22Rv1 (cell line): ENCODE data around the gene SMTNL1.
"Not testable (repeated sequence)": the region's sequence is repeated elsewhere in the genome, so short reads cannot be mapped to it uniquely, and the experiment has no call there.

ENCODE experiments used
- H3K27ac ChIP-seq: fragments of 450-650 bp; 2 replicates; pipeline ENCODE4 v1.5.1; 2017
- ZFX ChIP-seq: fragments of 450-650 bp; IDR thresholded peaks from 2 replicates; pipeline ENCODE4 v1.6.1; 2017; ENCODE audit warnings: antibody characterized with exemption, borderline replicate concordance
- TF ChIP-seq, protein P1 (sequence below): fragments of 450-650 bp; IDR thresholded peaks from 2 replicates; pipeline ENCODE4 v1.5.1; 2017; ENCODE audit warnings: mild to moderate bottlenecking

SMTNL1 gene

DNA sequence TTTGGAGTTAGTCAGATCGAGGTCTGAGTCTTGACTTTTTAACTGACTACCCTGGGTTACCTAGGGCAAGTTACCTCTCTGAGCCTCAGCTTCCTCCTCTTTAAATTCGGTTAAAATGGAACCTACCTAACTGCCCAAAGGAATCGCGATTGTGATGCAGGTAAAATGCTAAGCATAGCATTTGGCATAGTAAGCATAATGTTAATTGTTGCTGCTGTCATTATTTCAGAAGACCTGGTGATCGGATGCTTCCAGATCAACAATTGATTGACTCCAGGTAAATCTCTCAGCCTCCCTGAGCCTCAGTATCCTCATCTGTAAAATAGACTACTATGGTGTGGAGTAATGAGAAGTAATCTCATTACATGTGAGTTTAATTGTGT lies 21.3 kb upstream of the SMTNL1 start:
- TF ChIP-seq, protein P1, sequence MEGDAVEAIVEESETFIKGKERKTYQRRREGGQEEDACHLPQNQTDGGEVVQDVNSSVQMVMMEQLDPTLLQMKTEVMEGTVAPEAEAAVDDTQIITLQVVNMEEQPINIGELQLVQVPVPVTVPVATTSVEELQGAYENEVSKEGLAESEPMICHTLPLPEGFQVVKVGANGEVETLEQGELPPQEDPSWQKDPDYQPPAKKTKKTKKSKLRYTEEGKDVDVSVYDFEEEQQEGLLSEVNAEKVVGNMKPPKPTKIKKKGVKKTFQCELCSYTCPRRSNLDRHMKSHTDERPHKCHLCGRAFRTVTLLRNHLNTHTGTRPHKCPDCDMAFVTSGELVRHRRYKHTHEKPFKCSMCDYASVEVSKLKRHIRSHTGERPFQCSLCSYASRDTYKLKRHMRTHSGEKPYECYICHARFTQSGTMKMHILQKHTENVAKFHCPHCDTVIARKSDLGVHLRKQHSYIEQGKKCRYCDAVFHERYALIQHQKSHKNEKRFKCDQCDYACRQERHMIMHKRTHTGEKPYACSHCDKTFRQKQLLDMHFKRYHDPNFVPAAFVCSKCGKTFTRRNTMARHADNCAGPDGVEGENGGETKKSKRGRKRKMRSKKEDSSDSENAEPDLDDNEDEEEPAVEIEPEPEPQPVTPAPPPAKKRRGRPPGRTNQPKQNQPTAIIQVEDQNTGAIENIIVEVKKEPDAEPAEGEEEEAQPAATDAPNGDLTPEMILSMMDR: no peak
- no peak for TF ChIP-seq ZFX
- no peak overlapping the region for H3K27ac ChIP-seq

DNA sequence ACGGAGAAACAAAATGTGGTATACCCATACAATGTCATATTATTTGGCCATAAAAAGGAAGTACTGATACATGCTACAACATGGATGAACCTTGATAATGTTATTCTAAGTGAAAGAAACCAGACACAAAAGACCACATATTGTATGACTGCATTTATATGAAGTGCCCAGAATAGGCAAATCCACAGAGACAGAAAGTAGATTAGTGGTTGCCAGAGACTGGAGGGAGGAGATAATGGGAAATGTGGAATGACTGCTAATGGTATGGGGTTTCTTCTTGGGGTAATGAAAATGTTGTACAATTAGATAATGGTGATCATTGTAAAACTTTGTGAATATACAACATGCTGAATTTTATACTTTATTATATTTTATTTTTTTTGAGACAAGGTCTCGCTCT lies 16.3 kb upstream of the SMTNL1 start:
- no peak for TF ChIP-seq ZFX
- TF ChIP-seq, protein P1: no peak
- H3K27ac ChIP-seq: no peak overlapping the region

DNA sequence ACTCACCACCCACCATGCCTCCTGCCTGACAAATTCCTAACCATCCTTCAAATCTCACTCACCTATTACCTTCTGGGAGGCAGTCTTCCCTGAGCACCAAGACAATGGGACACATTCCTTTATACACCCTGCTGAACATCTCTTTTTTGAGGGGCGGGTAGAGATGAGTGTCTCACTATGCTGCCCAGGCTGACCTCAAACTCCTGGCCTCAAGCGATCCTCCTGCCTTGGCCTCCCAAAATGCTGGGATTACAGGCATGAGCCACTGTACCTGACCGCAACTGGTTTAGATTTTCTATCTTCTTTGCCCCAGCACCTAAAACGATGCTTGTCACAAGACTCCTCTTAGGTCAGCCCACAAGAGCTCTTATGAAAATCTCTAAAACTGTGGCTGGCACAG lies 14.0 kb upstream of the SMTNL1 start:
- H3K27ac ChIP-seq: no peak overlapping the region
- TF ChIP-seq, protein P1: no peak

DNA sequence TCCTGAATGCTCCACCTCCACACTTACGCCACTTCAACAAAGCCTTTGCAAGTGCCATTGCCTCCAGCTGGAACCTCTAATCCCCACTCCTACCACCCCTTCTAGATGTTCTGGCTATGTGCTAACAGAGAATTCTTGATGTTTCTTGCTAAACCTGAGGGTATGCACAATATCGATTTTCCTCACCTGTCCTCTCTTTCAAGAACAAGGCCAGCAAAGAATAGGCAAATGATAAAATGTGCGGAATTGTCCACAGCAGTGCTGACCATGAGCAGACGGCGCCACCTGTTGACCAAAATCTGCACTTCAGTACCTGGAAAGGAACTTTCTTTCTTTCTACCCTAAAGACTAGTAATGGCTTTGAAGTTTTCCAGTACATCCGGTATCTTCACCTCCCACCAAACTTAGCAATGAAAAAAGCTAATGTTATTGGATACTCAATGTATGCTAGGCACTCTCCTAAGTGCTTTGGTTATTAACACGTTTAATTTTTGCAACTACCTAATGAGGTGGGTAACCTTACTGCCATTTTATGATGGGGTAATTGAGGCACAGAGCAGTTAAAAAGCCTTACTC lies 10.3 kb upstream of the SMTNL1 start:
- H3K27ac ChIP-seq: no peak overlapping the region
- TF ChIP-seq ZFX: no peak
- TF ChIP-seq, protein P1: peak; percentile 94

DNA sequence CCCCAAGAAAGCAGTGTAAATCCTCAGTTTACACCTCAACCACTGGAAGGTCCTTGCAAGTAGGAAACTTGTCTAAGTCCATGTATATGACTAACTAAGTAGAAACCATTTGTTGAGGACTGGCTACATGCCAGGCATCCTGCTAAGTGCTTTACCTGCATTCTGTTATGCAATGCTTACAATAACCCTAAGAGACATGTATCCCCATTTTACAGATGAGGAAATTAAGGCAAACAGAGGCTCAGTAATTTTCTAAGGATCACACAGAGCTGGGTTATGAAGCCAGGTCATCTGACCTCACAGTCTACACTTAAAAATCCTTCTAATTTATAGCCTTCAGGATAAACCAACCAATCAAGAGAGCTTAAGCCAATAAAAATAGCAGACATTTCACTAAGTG lies 8.4 kb upstream of the SMTNL1 start:
- peak overlapping the region; percentile 76; the same call in 1 of the 2 replicates for H3K27ac ChIP-seq
- TF ChIP-seq, protein P1: no peak
- TF ChIP-seq ZFX: no peak

DNA sequence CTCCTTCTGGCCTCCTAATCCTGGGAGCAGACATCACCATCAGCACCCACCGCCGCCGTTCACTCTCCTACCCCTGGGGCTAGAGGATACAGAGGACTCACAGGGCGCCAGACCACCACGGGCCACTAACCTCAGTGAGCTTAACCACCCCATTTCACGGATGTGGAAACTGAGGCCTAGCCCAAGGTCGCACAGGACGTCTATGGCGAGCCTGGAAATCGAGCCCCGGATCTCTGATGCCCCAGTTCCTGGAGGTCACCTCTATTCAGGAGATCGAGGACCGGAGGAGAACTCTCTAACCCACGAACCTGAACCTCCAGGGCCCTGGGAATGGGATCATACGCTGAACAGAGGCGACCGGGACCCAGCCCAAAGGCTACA lies 7.2 kb upstream of the SMTNL1 start:
- TF ChIP-seq ZFX: no peak
- TF ChIP-seq, protein P1: no peak
- H3K27ac ChIP-seq: peak overlapping the region; percentile 76

- peak within 1 kb of the TSS; percentile 76 for H3K27ac ChIP-seq
- no peak for TF ChIP-seq ZFX
- TF ChIP-seq, protein P1: no peak
These were observed 6.5 kb upstream of the SMTNL1 start, which contains the start of gene TIMM10 for GRCh38 chr11:57530596-57531507. Gene TIMM10 (minus strand): TSS chr11:57530754. CDS start chr11:57530189, 565 bp downstream.

GRCh38 chr11:57534449-57534848 lies 2.9 kb upstream of the SMTNL1 start:
- not testable (repeated sequence) for H3K27ac ChIP-seq
